ENCODE data around the gene PRDM16.

- TF ChIP-seq, protein P1, sequence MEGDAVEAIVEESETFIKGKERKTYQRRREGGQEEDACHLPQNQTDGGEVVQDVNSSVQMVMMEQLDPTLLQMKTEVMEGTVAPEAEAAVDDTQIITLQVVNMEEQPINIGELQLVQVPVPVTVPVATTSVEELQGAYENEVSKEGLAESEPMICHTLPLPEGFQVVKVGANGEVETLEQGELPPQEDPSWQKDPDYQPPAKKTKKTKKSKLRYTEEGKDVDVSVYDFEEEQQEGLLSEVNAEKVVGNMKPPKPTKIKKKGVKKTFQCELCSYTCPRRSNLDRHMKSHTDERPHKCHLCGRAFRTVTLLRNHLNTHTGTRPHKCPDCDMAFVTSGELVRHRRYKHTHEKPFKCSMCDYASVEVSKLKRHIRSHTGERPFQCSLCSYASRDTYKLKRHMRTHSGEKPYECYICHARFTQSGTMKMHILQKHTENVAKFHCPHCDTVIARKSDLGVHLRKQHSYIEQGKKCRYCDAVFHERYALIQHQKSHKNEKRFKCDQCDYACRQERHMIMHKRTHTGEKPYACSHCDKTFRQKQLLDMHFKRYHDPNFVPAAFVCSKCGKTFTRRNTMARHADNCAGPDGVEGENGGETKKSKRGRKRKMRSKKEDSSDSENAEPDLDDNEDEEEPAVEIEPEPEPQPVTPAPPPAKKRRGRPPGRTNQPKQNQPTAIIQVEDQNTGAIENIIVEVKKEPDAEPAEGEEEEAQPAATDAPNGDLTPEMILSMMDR (IDR thresholded peaks at IDR 0.05), result no peak
- TF ChIP-seq POLR2A (IDR thresholded peaks at IDR 0.05), result no peak
These were observed 127.7 kb downstream of the PRDM16 start for GRCh38 chr1:3196577-3197245.

Data from testis (tissue), 2 donors.